ENCODE data around the gene IMPA2. TPM values are rescaled to one million over a fixed set of nuclear protein-coding genes. Genes with fewer than 3 reads are reported as not detected.

The IMPA2 gene
- total and polyA plus RNA-seq, 2 experiments from 2014 or later: 8.1 to 13.0 TPM

- in situ Hi-C loops (cut with MboI): no loop called here
- no peaks in the 10 kb centered on the region for H3K79me2 ChIP-seq (ENCODE audit: insufficient read depth)
- 15 to 16% methylated on average over 5 of the region's 5 CpGs for WGBS, 2 experiments (ENCODE audit: low coverage in 1 of 2, low lambda C conversion rate in 2 of 2, missing lambda C conversion rate in 2 of 2)
- peak overlapping the region; percentile 33; the same call in 1 of the 2 replicates for H3K9ac ChIP-seq
- no peak overlapping the region for H3K4me3 ChIP-seq
- no peaks in the 10 kb centered on the region for H4K20me1 ChIP-seq (ENCODE audit: insufficient read depth)
- H3K9me2 ChIP-seq (ENCODE audit: insufficient read depth): no peaks in the 10 kb centered on the region
- TF ChIP-seq EZH2 (IDR thresholded peaks at IDR 0.05; ENCODE audit: insufficient read depth, poor library complexity, severe bottlenecking) (no peak), EZH2phosphoT487 (IDR thresholded peaks at IDR 0.05; ENCODE audit: insufficient read depth, low read depth) (no peak)
- no peaks in the 10 kb centered on the region for H3K36me3 ChIP-seq (ENCODE audit: low read depth)
- H3K4me2 ChIP-seq (ENCODE audit: unreplicated experiment): peak overlapping the region; percentile 36
- H2AFZ ChIP-seq: 0 out of 2 replicates have a peak overlapping the region, but pooled peaks have one; percentile 8
- peaks cover 16% of the 10 kb centered on the region for H3F3A ChIP-seq (ENCODE audit: insufficient read depth)
- no peaks in the 10 kb centered on the region for H3K27me3 ChIP-seq (replicated peaks; ENCODE audit: insufficient read depth)
- H3K27ac ChIP-seq: peak overlapping the region; percentile 68
- H3K4me1 ChIP-seq (ENCODE audit: insufficient read depth): peaks cover 12% of the 10 kb centered on the region
- DNase-seq: peak; percentile 95
- no peaks in the 10 kb centered on the region for H3K9me3 ChIP-seq (ENCODE audit: low read depth)
Observed at GRCh38 chr18:12041561-12041960, 60.3 kb downstream of the IMPA2 start.

GRCh38 chr18:12043811-12044210, 62.5 kb downstream of the IMPA2 start:
- Histone ChIP-seq H3K9ac (no peak overlapping the region), H3K9me2 (ENCODE audit: insufficient read depth) (no peaks in the 10 kb centered on the region), H4K20me1 (ENCODE audit: insufficient read depth) (no peaks in the 10 kb centered on the region), H3K4me3 (no peak overlapping the region), H3K9me3 (ENCODE audit: low read depth) (no peaks in the 10 kb centered on the region), H3K4me1 (ENCODE audit: insufficient read depth) (peaks cover 17% of the 10 kb centered on the region), H2AFZ (no peak overlapping the region), H3K27me3 (replicated peaks; ENCODE audit: insufficient read depth) (no peaks in the 10 kb centered on the region), H3K79me2 (ENCODE audit: insufficient read depth) (no peaks in the 10 kb centered on the region), H3K27ac (no peak overlapping the region), H3K4me2 (ENCODE audit: unreplicated experiment) (no peak overlapping the region), H3F3A (ENCODE audit: insufficient read depth) (peaks cover 16% of the 10 kb centered on the region), H3K36me3 (ENCODE audit: low read depth) (no peaks in the 10 kb centered on the region)
- no peak for TF ChIP-seq EZH2 (IDR thresholded peaks at IDR 0.05; ENCODE audit: insufficient read depth, poor library complexity, severe bottlenecking)
- TF ChIP-seq EZH2phosphoT487 (IDR thresholded peaks at IDR 0.05; ENCODE audit: insufficient read depth, low read depth): no peak
- WGBS, 2 experiments (ENCODE audit: low coverage in 1 of 2, low lambda C conversion rate in 2 of 2, missing lambda C conversion rate in 2 of 2): 76 to 82% methylated on average over 7 of the region's 7 CpGs
- in situ Hi-C loops (cut with MboI): no loop called here
- DNase-seq: no peak

- H4K20me1 ChIP-seq (ENCODE audit: insufficient read depth): no peaks in the 10 kb centered on the region
- no peaks in the 10 kb centered on the region for H3K9me2 ChIP-seq (ENCODE audit: insufficient read depth)
- no peaks in the 10 kb centered on the region for H3K9me3 ChIP-seq (ENCODE audit: low read depth)
- H3K4me1 ChIP-seq (ENCODE audit: insufficient read depth): peaks cover 18% of the 10 kb centered on the region
- H3K4me2 ChIP-seq (ENCODE audit: unreplicated experiment): no peak overlapping the region
- no peak overlapping the region for H3K9ac ChIP-seq
- H3K27me3 ChIP-seq (replicated peaks; ENCODE audit: insufficient read depth): no peaks in the 10 kb centered on the region
- no peaks in the 10 kb centered on the region for H3K36me3 ChIP-seq (ENCODE audit: low read depth)
- peaks cover 16% of the 10 kb centered on the region for H3F3A ChIP-seq (ENCODE audit: insufficient read depth)
- H3K4me3 ChIP-seq: no peak overlapping the region
- WGBS, 2 experiments (ENCODE audit: low coverage in 1 of 2, low lambda C conversion rate in 2 of 2, missing lambda C conversion rate in 2 of 2): 80 to 83% methylated on average over 5 of the region's 5 CpGs
- in situ Hi-C loops (cut with MboI): no loop called here
- H2AFZ ChIP-seq: no peak overlapping the region
- no peak overlapping the region for H3K27ac ChIP-seq
- no peaks in the 10 kb centered on the region for H3K79me2 ChIP-seq (ENCODE audit: insufficient read depth)
- no peak for TF ChIP-seq EZH2phosphoT487 (IDR thresholded peaks at IDR 0.05; ENCODE audit: insufficient read depth, low read depth)
- DNase-seq: no peak
Observed at GRCh38 chr18:12044591-12044990, 63.3 kb downstream of the IMPA2 start.

- 79 to 88% methylated on average over 14 to 15 of the region's 15 CpGs for WGBS, 2 experiments (ENCODE audit: low coverage in 1 of 2, low lambda C conversion rate in 2 of 2, missing lambda C conversion rate in 2 of 2)
- no peak for TF ChIP-seq EZH2 (IDR thresholded peaks at IDR 0.05; ENCODE audit: insufficient read depth, poor library complexity, severe bottlenecking)
- no peak for TF ChIP-seq EZH2phosphoT487 (IDR thresholded peaks at IDR 0.05; ENCODE audit: insufficient read depth, low read depth)
- H3K9me3 ChIP-seq (ENCODE audit: low read depth): no peaks in the 10 kb centered on the region
- no peaks in the 10 kb centered on the region for H4K20me1 ChIP-seq (ENCODE audit: insufficient read depth)
- no peaks in the 10 kb centered on the region for H3K27me3 ChIP-seq (replicated peaks; ENCODE audit: insufficient read depth)
- no peak overlapping the region for H3K4me3 ChIP-seq
- in situ Hi-C loops (cut with MboI): no loop called here
- peaks cover 16% of the 10 kb centered on the region for H3K4me1 ChIP-seq (ENCODE audit: insufficient read depth)
- no peaks in the 10 kb centered on the region for H3K9me2 ChIP-seq (ENCODE audit: insufficient read depth)
- no peak overlapping the region for H3K27ac ChIP-seq
- no peak overlapping the region for H3K4me2 ChIP-seq (ENCODE audit: unreplicated experiment)
- peaks cover 9% of the 10 kb centered on the region for H3F3A ChIP-seq (ENCODE audit: insufficient read depth)
- H3K79me2 ChIP-seq (ENCODE audit: insufficient read depth): no peaks in the 10 kb centered on the region
- no peaks in the 10 kb centered on the region for H3K36me3 ChIP-seq (ENCODE audit: low read depth)
- H2AFZ ChIP-seq: no peak overlapping the region
- H3K9ac ChIP-seq: no peak overlapping the region
- DNase-seq: no peak
Observed at GRCh38 chr18:12046046-12046750, 64.9 kb downstream of the IMPA2 start.
